ENCODE results near the gene HS3ST5. TPM values are rescaled to one million over a fixed set of nuclear protein-coding genes. Genes with fewer than 3 reads are reported as not detected.

HS3ST5 gene
- total and polyA plus RNA-seq, 4 donors = 0.02 to 0.18 (median 0.04) TPM; not detected in 1

DNA sequence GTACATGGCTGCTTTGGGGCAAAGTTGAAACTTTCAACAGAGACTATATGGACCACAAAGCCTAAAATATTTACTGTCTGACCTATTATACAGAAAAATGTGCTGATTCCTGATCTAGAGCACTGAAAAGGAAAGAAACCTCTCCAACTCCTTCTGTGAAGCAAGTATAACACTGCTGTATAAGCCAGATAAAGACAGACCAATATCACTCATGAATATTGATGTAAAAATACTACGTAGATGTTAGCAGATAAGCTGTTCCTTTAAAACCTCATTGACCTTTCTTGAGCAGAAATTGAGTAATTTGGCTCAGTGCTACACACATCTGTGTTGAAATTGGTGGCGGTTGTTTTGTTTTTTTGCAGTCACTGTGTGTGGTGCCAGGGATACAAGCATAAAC, 302.0 kb downstream of the HS3ST5 start:
- Histone ChIP-seq H3K27me3 (ENCODE audit: control insufficient read depth in 3 of 3, insufficient read depth in 3 of 3, low read length in 2 of 3) (peaks cover 0 to 3% (median 0%) of the 10 kb centered on the region in 3 donors), H3K36me3 (ENCODE audit: control insufficient read depth in 4 of 4, insufficient read depth in 4 of 4, low read length in 4 of 4) (no peaks in the 10 kb centered on the region), H3K27ac (ENCODE audit: low read depth in 1 of 2, low read length in 1 of 2) (no peak overlapping the region), H3K9me3 (ENCODE audit: control insufficient read depth in 4 of 4, insufficient read depth in 3 of 4, low read length in 3 of 4) (peaks cover 0 to 1% (median 0%) of the 10 kb centered on the region in 4 donors), H3K4me3 (no peak overlapping the region), H3K4me1 (ENCODE audit: control insufficient read depth in 5 of 5, insufficient read depth in 5 of 5, low read length in 5 of 5) (no peaks in the 10 kb centered on the region), H3K9ac (ENCODE audit: insufficient read depth in 1 of 2, low read length in 2 of 2) (no peak overlapping the region)
- TF ChIP-seq, protein P1, sequence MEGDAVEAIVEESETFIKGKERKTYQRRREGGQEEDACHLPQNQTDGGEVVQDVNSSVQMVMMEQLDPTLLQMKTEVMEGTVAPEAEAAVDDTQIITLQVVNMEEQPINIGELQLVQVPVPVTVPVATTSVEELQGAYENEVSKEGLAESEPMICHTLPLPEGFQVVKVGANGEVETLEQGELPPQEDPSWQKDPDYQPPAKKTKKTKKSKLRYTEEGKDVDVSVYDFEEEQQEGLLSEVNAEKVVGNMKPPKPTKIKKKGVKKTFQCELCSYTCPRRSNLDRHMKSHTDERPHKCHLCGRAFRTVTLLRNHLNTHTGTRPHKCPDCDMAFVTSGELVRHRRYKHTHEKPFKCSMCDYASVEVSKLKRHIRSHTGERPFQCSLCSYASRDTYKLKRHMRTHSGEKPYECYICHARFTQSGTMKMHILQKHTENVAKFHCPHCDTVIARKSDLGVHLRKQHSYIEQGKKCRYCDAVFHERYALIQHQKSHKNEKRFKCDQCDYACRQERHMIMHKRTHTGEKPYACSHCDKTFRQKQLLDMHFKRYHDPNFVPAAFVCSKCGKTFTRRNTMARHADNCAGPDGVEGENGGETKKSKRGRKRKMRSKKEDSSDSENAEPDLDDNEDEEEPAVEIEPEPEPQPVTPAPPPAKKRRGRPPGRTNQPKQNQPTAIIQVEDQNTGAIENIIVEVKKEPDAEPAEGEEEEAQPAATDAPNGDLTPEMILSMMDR (IDR thresholded peaks at IDR 0.05; ENCODE audit: control extremely low read depth, extremely low read depth) = no peak
- WGBS, 2 donors = 57 to 59% methylated on average over 2 of the region's 2 CpGs
- no peak for ATAC-seq (ENCODE audit: insufficient read depth, low FRiP score)
- no peak for DNase-seq

DNA sequence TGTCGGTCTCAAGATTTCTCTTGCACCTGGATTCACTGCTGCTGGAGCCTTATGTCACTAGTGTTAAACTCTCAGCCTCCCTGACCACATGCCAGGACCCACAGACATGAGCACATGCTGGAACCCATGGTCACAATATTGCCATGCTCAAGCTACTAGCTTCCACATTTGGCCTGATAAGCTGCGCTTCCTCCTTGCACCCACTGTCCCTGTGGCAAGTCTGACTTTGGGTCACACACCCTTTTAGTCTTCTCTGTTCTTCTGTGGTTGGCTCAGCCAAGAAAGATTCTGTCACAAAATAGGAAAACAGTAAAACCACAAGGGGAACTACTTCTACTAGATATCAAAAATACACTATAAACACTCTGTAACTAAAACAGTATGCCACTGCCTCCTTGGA, 303.0 kb downstream of the HS3ST5 start:
- Histone ChIP-seq H3K4me3 (no peak overlapping the region), H3K36me3 (ENCODE audit: control insufficient read depth in 4 of 4, insufficient read depth in 4 of 4, low read length in 4 of 4) (no peaks in the 10 kb centered on the region), H3K9ac (ENCODE audit: insufficient read depth in 1 of 2, low read length in 2 of 2) (no peak overlapping the region), H3K9me3 (ENCODE audit: control insufficient read depth in 4 of 4, insufficient read depth in 3 of 4, low read length in 3 of 4) (no peaks in the 10 kb centered on the region), H3K4me1 (ENCODE audit: control insufficient read depth in 5 of 5, insufficient read depth in 5 of 5, low read length in 5 of 5) (no peaks in the 10 kb centered on the region), H3K27ac (ENCODE audit: low read depth in 1 of 2, low read length in 1 of 2) (no peak overlapping the region), H3K27me3 (ENCODE audit: control insufficient read depth in 3 of 3, insufficient read depth in 3 of 3, low read length in 2 of 3) (peaks cover 0 to 3% (median under 1%) of the 10 kb centered on the region in 3 donors)
- DNase-seq (no peak), ATAC-seq (ENCODE audit: insufficient read depth, low FRiP score) (no peak)
- WGBS, 2 donors = 66 to 93% methylated on average over 2 of the region's 2 CpGs
- TF ChIP-seq, protein P1 (IDR thresholded peaks at IDR 0.05; ENCODE audit: control extremely low read depth, extremely low read depth) = no peak

DNA sequence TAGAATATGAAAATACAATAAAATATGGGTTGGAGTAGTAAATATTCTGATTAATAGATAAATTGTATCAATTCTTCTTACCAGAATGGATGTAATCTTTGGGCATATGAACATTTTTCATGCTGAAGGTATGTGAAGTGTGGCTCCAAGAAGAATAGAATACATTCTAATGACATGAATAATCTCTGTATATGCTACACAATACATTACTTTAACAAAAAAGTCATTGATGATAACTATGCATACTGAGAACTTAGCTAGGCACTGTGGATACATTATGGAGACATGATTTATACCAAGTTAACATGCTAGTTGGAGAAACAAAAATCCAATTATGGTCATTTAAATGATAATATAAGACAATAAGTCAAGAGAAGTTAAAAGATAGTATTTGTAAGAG, 309.2 kb downstream of the HS3ST5 start:
- no peak overlapping the region for H3K27ac ChIP-seq (ENCODE audit: low read depth in 1 of 2, low read length in 1 of 2)
- ATAC-seq (ENCODE audit: insufficient read depth, low FRiP score) (no peak), DNase-seq (no peak)
- H3K9me3 ChIP-seq (ENCODE audit: control insufficient read depth in 4 of 4, insufficient read depth in 3 of 4, low read length in 3 of 4) = no peaks in the 10 kb centered on the region
- H3K4me1 ChIP-seq (ENCODE audit: control insufficient read depth in 5 of 5, insufficient read depth in 5 of 5, low read length in 5 of 5) = peaks cover 0 to 2% (median 0%) of the 10 kb centered on the region in 5 donors
- no peak overlapping the region for H3K9ac ChIP-seq (ENCODE audit: insufficient read depth in 1 of 2, low read length in 2 of 2)
- TF ChIP-seq, protein P1 (IDR thresholded peaks at IDR 0.05; ENCODE audit: control extremely low read depth, extremely low read depth) = no peak
- no peaks in the 10 kb centered on the region for H3K36me3 ChIP-seq (ENCODE audit: control insufficient read depth in 4 of 4, insufficient read depth in 4 of 4, low read length in 4 of 4)
- H3K4me3 ChIP-seq = no peak overlapping the region
- peaks cover 0 to 20% (median 13%) of the 10 kb centered on the region in 3 donors for H3K27me3 ChIP-seq (ENCODE audit: control insufficient read depth in 3 of 3, insufficient read depth in 3 of 3, low read length in 2 of 3)

DNA sequence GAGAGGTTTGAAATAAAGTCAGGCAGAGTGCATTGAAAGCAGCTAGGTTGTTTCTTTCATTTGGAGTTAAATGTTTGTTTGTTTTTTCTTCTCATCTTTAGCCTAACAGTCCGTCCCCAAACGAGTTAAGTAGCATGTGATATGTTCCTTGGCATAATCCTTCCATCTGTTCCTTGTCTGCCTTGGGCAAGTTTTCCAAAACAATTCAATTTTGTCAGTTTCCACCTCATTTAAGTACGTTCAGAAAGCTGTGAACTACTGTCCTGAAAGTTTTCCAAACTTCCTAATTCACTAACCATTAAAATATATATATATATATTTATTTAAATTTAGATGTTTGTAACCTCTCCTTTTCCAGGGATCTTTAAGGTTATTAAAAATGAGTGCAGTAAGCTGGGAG, 310.1 kb downstream of the HS3ST5 start:
- peaks cover 0 to 2% (median 0%) of the 10 kb centered on the region in 5 donors for H3K4me1 ChIP-seq (ENCODE audit: control insufficient read depth in 5 of 5, insufficient read depth in 5 of 5, low read length in 5 of 5)
- H3K9ac ChIP-seq (ENCODE audit: insufficient read depth in 1 of 2, low read length in 2 of 2) = no peak overlapping the region
- H3K36me3 ChIP-seq (ENCODE audit: control insufficient read depth in 4 of 4, insufficient read depth in 4 of 4, low read length in 4 of 4) = no peaks in the 10 kb centered on the region
- TF ChIP-seq, protein P1 (IDR thresholded peaks at IDR 0.05; ENCODE audit: control extremely low read depth, extremely low read depth) = no peak
- 57 to 65% methylated on average over 3 of the region's 3 CpGs for WGBS, 2 donors
- peaks cover 0 to 24% (median 13%) of the 10 kb centered on the region in 3 donors for H3K27me3 ChIP-seq (ENCODE audit: control insufficient read depth in 3 of 3, insufficient read depth in 3 of 3, low read length in 2 of 3)
- H3K4me3 ChIP-seq = no peak overlapping the region
- DNase-seq (peak in 2 of 3 donors; percentile 85), ATAC-seq (ENCODE audit: insufficient read depth, low FRiP score) (no peak)
- H3K27ac ChIP-seq (ENCODE audit: low read depth in 1 of 2, low read length in 1 of 2) = no peak overlapping the region
- H3K9me3 ChIP-seq (ENCODE audit: control insufficient read depth in 4 of 4, insufficient read depth in 3 of 4, low read length in 3 of 4) = no peaks in the 10 kb centered on the region
